Retinal pigment epithelial cell (primary cell): Measurements from ENCODE around the gene ZNF227.
"Not testable (repeated sequence)": the region's sequence is repeated elsewhere in the genome, so short reads cannot be mapped to it uniquely, and the experiment has no call there.

Source experiments
- DNase-seq: peaks from one replicate; pipeline ENCODE4 v3.0.0-alpha.2; 2010; ENCODE audit warnings: low read depth
- H3K4me3 ChIP-seq: 2 replicates; pipeline ENCODE4 v1.5.1; 2011; ENCODE audit warnings: mild to moderate bottlenecking, low read length, control low read depth, moderate library complexity
- TF ChIP-seq, protein P1 (sequence below): conservative IDR thresholded peaks from 2 replicates; pipeline ENCODE4 v1.5.1; 2011; ENCODE audit warnings: low read depth, low read length, control low read depth, inconsistent platforms

The ZNF227 gene

GRCh38 chr19:44182145-44182544 is 30.2 kb upstream of the ZNF227 start:
- TF ChIP-seq, protein P1, sequence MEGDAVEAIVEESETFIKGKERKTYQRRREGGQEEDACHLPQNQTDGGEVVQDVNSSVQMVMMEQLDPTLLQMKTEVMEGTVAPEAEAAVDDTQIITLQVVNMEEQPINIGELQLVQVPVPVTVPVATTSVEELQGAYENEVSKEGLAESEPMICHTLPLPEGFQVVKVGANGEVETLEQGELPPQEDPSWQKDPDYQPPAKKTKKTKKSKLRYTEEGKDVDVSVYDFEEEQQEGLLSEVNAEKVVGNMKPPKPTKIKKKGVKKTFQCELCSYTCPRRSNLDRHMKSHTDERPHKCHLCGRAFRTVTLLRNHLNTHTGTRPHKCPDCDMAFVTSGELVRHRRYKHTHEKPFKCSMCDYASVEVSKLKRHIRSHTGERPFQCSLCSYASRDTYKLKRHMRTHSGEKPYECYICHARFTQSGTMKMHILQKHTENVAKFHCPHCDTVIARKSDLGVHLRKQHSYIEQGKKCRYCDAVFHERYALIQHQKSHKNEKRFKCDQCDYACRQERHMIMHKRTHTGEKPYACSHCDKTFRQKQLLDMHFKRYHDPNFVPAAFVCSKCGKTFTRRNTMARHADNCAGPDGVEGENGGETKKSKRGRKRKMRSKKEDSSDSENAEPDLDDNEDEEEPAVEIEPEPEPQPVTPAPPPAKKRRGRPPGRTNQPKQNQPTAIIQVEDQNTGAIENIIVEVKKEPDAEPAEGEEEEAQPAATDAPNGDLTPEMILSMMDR, result no peak
- no peak for DNase-seq
- no peak overlapping the region for H3K4me3 ChIP-seq

GRCh38 chr19:44190020-44190419 is 22.3 kb upstream of the ZNF227 start:
- TF ChIP-seq, protein P1, result no peak
- no peak for DNase-seq
- no peak overlapping the region for H3K4me3 ChIP-seq

- no peak for DNase-seq
- TF ChIP-seq, protein P1, result no peak
- H3K4me3 ChIP-seq, result no peak overlapping the region
These were observed 20.2 kb upstream of the ZNF227 start for GRCh38 chr19:44192127-44192526.

DNA sequence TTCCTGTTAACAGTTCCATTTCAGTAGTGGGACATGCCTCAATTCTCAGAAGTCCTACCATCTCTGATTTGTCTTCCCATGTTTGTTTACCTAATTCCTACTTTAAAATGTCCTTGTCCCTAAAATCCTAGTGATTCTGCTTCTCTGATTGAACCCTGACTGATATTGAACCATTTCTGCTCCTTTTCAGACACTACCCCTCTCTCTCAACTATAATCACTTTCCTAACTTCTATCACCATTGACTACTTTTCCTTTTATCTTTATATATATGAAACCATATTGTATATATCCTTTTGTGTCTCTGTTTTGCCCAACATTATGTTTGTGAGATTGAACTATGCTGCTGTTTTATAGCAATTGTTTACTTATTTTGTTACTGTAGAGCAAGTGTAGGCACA is 15.6 kb upstream of the ZNF227 start:
- no peak for DNase-seq
- TF ChIP-seq, protein P1, result no peak

GRCh38 chr19:44202470-44202869 is 9.9 kb upstream of the ZNF227 start:
- H3K4me3 ChIP-seq, result no peak overlapping the region
- DNase-seq, result no peak
- TF ChIP-seq, protein P1, result no peak

More for the DNA sequence above, 15.6 kb upstream of the ZNF227 start:
- H3K4me3 ChIP-seq, result no peak overlapping the region

DNA sequence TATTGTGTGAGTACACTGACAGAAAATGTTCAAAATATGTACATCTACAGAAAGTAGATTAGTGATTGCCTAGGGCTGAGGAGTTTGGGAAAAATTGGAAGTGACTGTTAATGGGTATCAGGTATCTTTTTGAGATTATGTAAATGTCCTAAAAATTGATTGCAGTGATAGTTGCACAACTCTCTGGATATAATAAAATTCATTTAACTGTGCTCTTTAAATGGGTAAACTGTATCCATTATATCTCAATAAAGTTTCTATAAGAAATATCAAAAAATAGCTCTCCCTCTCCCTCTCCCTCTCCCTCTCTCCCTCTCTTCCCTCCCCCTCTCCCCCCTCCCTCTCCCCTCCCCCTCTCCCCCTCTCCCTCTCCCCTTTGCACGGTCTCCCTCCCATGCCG is 9.4 kb upstream of the ZNF227 start:
- DNase-seq, result no peak
- TF ChIP-seq, protein P1, result no peak
- H3K4me3 ChIP-seq, result no peak overlapping the region

- not testable (repeated sequence) for DNase-seq, H3K4me3 ChIP-seq
These were observed 8.5 kb upstream of the ZNF227 start for GRCh38 chr19:44203877-44204276.

DNA sequence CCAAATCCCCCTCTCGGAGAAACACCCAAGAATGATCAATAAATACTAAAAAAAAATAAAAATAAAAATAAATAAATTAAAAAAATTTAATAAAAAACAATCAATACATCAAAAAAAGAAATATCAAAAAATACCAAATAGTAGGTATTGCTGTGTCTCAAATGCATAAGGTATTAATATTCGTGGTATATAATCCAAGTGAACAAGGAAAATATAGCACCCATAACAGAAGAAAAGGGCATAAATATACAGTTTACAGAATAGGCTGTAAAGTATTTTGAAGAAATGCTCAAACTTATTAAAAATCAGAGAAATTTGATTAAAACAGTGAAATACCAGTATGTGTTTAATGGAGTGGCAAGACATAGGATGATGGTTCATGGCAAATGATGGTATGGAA is 7.6 kb upstream of the ZNF227 start:
- DNase-seq, result no peak
- TF ChIP-seq, protein P1, result no peak
- H3K4me3 ChIP-seq, result no peak overlapping the region
